ENCODE measurements around the gene FAM229B.

The FAM229B gene

DNA sequence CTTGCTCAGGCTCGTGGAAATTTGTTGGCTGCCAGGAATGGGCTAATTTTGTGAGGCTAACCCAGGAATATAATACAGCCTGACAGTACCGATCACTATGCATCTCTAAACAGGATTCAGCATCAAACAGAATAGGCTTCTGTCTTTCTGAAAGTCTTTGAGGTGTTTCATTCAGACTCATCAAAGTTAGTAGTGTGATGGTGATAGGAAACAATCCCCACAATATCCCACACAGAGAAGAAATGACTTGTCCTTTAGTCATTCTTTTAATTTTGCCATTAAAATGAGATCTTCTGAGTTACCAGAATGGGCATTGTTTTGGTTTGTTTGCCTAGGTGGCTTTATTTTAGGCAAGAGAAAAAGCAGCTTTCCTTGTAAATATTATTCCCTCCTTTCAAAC is 54.3 kb downstream of the FAM229B start:
- no peak for TF ChIP-seq FOXP2 (optimal IDR thresholded peaks at IDR 0.05; ENCODE audit: borderline replicate concordance, extremely low read depth, extremely low read length, insufficient read depth)
- TF ChIP-seq, protein P1, sequence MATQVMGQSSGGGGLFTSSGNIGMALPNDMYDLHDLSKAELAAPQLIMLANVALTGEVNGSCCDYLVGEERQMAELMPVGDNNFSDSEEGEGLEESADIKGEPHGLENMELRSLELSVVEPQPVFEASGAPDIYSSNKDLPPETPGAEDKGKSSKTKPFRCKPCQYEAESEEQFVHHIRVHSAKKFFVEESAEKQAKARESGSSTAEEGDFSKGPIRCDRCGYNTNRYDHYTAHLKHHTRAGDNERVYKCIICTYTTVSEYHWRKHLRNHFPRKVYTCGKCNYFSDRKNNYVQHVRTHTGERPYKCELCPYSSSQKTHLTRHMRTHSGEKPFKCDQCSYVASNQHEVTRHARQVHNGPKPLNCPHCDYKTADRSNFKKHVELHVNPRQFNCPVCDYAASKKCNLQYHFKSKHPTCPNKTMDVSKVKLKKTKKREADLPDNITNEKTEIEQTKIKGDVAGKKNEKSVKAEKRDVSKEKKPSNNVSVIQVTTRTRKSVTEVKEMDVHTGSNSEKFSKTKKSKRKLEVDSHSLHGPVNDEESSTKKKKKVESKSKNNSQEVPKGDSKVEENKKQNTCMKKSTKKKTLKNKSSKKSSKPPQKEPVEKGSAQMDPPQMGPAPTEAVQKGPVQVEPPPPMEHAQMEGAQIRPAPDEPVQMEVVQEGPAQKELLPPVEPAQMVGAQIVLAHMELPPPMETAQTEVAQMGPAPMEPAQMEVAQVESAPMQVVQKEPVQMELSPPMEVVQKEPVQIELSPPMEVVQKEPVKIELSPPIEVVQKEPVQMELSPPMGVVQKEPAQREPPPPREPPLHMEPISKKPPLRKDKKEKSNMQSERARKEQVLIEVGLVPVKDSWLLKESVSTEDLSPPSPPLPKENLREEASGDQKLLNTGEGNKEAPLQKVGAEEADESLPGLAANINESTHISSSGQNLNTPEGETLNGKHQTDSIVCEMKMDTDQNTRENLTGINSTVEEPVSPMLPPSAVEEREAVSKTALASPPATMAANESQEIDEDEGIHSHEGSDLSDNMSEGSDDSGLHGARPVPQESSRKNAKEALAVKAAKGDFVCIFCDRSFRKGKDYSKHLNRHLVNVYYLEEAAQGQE (IDR thresholded peaks at IDR 0.05; ENCODE audit: insufficient read depth in 1 of 2, low read depth in 2 of 2, low read length in 2 of 2) = no peak
- no peak for TF ChIP-seq SIN3A (IDR thresholded peaks at IDR 0.05; ENCODE audit: borderline replicate concordance, insufficient read depth, low read length)
- no peak for TF ChIP-seq TAF1 (IDR thresholded peaks at IDR 0.05; ENCODE audit: borderline replicate concordance, insufficient read depth, low read length)
- TF ChIP-seq POLR2AphosphoS5 (IDR thresholded peaks at IDR 0.05; ENCODE audit: low read depth, low read length) = no peak

DNA sequence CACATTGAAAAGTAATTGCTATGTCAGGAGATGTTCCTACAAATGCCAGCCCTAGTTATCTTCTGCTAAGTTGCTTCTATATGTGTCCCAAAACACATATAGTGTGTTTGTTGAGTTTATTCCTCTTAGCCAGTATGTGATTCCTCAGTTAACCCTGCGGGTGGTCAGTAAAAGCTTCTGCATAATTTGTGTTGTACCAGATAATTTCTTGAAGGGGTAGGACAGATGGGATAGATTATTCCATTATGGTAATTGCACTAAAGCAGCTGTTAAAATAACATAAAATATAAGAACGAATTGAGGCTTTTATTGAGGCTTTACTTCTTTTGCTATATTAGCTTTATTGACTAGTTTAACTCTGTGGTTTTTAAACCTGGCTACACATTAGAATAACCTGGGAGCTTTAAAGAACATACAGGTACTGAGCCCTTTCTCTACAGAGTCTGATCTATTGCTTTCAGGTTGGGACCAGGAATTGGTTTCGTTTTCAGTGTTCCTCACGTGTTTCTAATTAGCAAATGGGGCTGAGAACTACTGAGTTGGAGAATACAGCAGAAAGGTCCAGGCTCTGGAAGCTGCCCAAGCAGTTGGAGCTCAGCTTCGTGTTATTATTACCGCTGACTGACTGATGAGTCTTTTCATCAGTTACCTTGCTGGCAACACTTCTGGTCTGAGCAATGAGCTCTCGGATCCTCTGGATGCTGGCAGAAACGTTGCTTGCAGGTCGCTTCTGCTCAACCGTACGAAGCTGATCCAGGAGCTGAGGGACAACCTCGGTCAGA is 56.9 kb downstream of the FAM229B start:
- TF ChIP-seq, protein P1 (IDR thresholded peaks at IDR 0.05; ENCODE audit: insufficient read depth in 1 of 2, low read depth in 2 of 2, low read length in 2 of 2) = no peak

DNA sequence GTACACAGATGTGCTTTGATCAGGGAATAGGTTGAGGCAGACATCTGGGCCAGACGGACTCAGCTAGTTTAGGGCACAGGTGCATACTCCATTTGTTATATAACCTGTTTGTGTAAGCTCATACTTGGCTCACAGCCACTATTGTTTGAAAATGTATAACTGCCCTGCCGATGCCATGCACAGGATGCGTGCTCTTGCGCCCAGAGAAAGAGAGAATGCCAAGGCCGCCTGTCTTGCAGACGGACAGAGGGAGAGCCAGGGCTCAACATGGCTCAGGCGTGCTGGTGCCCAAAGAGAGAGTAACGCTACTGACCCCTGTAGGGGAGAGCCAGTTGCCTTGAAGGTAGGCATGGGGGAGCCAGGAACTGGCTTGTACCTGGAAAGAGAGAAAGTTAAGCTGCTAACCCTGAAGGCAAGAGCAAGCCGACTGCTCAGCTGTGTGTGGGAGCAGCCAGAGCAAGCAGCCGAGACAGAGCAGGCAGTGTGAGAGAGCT is 57.7 kb downstream of the FAM229B start:
- TF ChIP-seq POLR2AphosphoS5 (IDR thresholded peaks at IDR 0.05; ENCODE audit: low read depth, low read length) (no peak), TAF1 (IDR thresholded peaks at IDR 0.05; ENCODE audit: borderline replicate concordance, insufficient read depth, low read length) (no peak), FOXP2 (optimal IDR thresholded peaks at IDR 0.05; ENCODE audit: borderline replicate concordance, extremely low read depth, extremely low read length, insufficient read depth) (no peak), SIN3A (IDR thresholded peaks at IDR 0.05; ENCODE audit: borderline replicate concordance, insufficient read depth, low read length) (no peak)
- TF ChIP-seq, protein P1 (IDR thresholded peaks at IDR 0.05; ENCODE audit: insufficient read depth in 1 of 2, low read depth in 2 of 2, low read length in 2 of 2) = no peak

DNA sequence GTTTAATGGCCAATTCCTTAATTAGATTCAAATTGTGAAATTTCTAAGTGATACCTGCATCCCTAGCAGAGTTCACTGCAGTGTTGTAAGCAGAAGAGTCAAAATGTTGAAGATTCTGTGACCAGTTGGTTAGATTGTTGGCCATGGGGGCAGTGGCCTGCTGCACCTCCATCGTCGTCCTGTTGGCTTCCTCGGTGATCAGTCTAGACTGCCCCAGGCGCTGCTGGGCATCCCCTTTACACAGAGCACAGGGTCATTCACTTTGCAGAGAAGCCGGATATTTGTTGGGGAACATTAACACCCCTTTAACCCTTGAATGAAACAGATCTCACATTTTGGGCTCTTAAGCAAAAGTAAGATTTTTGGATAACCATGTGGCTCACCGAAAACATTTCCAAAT is 60.7 kb downstream of the FAM229B start:
- TF ChIP-seq SIN3A (IDR thresholded peaks at IDR 0.05; ENCODE audit: borderline replicate concordance, insufficient read depth, low read length) = no peak
- TF ChIP-seq FOXP2 (optimal IDR thresholded peaks at IDR 0.05; ENCODE audit: borderline replicate concordance, extremely low read depth, extremely low read length, insufficient read depth) = no peak
- TF ChIP-seq POLR2AphosphoS5 (IDR thresholded peaks at IDR 0.05; ENCODE audit: low read depth, low read length) = no peak
- TF ChIP-seq TAF1 (IDR thresholded peaks at IDR 0.05; ENCODE audit: borderline replicate concordance, insufficient read depth, low read length) = no peak

DNA sequence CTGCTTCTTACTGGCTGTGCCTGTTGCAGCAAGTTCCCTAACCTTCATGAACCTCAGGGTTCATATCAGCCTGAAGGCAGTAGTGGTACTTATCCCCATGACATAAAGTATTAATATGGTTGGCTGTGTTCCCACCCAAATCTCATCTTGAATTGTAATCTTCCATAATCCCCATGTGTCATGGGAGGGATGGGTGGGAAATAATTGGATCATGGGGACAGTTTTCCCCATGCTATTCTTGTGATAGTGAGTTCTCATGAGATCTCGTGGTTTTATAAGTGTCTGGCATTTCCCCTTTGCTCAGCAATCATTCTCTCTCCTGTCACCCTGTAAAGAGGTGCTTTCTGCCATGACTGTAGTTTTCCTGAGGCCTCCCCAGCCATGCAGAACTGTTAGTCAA is 61.8 kb downstream of the FAM229B start:
- TF ChIP-seq FOXP2 (optimal IDR thresholded peaks at IDR 0.05; ENCODE audit: borderline replicate concordance, extremely low read depth, extremely low read length, insufficient read depth) (no peak), POLR2AphosphoS5 (IDR thresholded peaks at IDR 0.05; ENCODE audit: low read depth, low read length) (no peak), SIN3A (IDR thresholded peaks at IDR 0.05; ENCODE audit: borderline replicate concordance, insufficient read depth, low read length) (no peak), TAF1 (IDR thresholded peaks at IDR 0.05; ENCODE audit: borderline replicate concordance, insufficient read depth, low read length) (no peak)
- TF ChIP-seq, protein P1 (IDR thresholded peaks at IDR 0.05; ENCODE audit: insufficient read depth in 1 of 2, low read depth in 2 of 2, low read length in 2 of 2) = no peak

Measured in PFSK-1 (cell line).